K562 (cell line): ENCODE data around the gene MSI1. TPM values are rescaled to one million over a fixed set of nuclear protein-coding genes. Genes with fewer than 3 reads are reported as not detected.

ENCODE experiments used
- BHLHE40 ChIP-seq: IDR thresholded peaks from 2 replicates; pipeline ENCODE4 v1.6.1; 2011; ENCODE audit warnings: low read length, improper control_type of control experiment
- CREB3L1 ChIP-seq: fragments of 450-650 bp; IDR thresholded peaks from 2 replicates; pipeline ENCODE4 v1.6.1; 2014; ENCODE audit warnings: low read depth, mild to moderate bottlenecking, moderate library complexity, borderline replicate concordance
- FIP1L1 ChIP-seq: fragments of 200-400 bp; formaldehyde crosslinking; IDR thresholded peaks from 2 replicates; pipeline ENCODE4 v1.6.1; 2018; ENCODE audit warnings: mild to moderate bottlenecking, low read depth, low read length; ENCODE audit not compliant: poor library complexity, severe bottlenecking
- GTF2A2 ChIP-seq: IDR thresholded peaks from 2 replicates; pipeline ENCODE4 v1.6.1; 2016; ENCODE audit warnings: mild to moderate bottlenecking, missing genetic modification characterization, missing compliant biosample characterization
- HDAC2 ChIP-seq: fragments of 450-650 bp; IDR thresholded peaks from 2 replicates; pipeline ENCODE4 v1.6.1; 2016; ENCODE audit warnings: mild to moderate bottlenecking
- JUN ChIP-seq, 2 experiments: sonication (generic) in 1 of 2; formaldehyde crosslinking in 1 of 2; IDR thresholded peaks; 2 replicates each; pipeline versions ENCODE4 v1.6.1 to v1.8.0; 2012 to 2022; ENCODE audit warnings: borderline replicate concordance in 2 of 2, mild to moderate bottlenecking in 2 of 2, improper control_type of control experiment in 1 of 2, low read depth in 1 of 2, low read length in 1 of 2, missing genetic modification reagents in 1 of 2
- MTA2 ChIP-seq: fragments of 450-650 bp; IDR thresholded peaks from 2 replicates; pipeline ENCODE4 v1.6.1; 2016; ENCODE audit warnings: low read depth
- NFE2 ChIP-seq: IDR thresholded peaks from 2 replicates; pipeline ENCODE4 v1.6.1; 2014; ENCODE audit warnings: antibody characterized with exemption, low read depth
- NKRF ChIP-seq: fragments of 450-650 bp; IDR thresholded peaks from 2 replicates; pipeline ENCODE4 v1.6.1; 2016; ENCODE audit warnings: borderline replicate concordance
- PCBP2 ChIP-seq: fragments of 200-400 bp; formaldehyde crosslinking; IDR thresholded peaks from 2 replicates; pipeline ENCODE4 v1.6.1; 2018; ENCODE audit warnings: low read length, low read depth, mild to moderate bottlenecking, moderate library complexity; ENCODE audit not compliant: poor library complexity, severe bottlenecking
- PHF20 ChIP-seq: fragments of 450-650 bp; IDR thresholded peaks from 2 replicates; pipeline ENCODE4 v1.6.1; 2018; ENCODE audit not compliant: partially characterized antibody
- PRMT5 ChIP-seq: sonication (generic); formaldehyde crosslinking; IDR thresholded peaks from 2 replicates; pipeline ENCODE4 v1.5.0; 2020; ENCODE audit warnings: missing genetic modification reagents
- STAT5B ChIP-seq: fragments of 250-450 bp; sonication (Bioruptor Pico); IDR thresholded peaks from 2 replicates; pipeline ENCODE4 v1.8.0; 2021; ENCODE audit warnings: mild to moderate bottlenecking, inconsistent platforms
- TBP ChIP-seq: optimal IDR thresholded peaks from 2 replicates; pipeline ENCODE3; 2011; ENCODE audit warnings: low read depth, low read length, improper control_type of control experiment
- TFE3 ChIP-seq: fragments of 450-650 bp; formaldehyde crosslinking; IDR thresholded peaks from 2 replicates; pipeline ENCODE4 v1.4.0; 2020; ENCODE audit warnings: mild to moderate bottlenecking, mixed read lengths
- ZNF584 ChIP-seq: fragments of 200-800 bp; sonication (Bioruptor generic); IDR thresholded peaks from 2 replicates; pipeline ENCODE4 v1.6.1; 2016; ENCODE audit warnings: low read depth, mild to moderate bottlenecking, missing genetic modification characterization, missing compliant biosample characterization
- ZNF586 ChIP-seq: fragments of 450-650 bp; formaldehyde crosslinking; conservative IDR thresholded peaks from 2 replicates; pipeline ENCODE4 v1.4.0; 2020; ENCODE audit warnings: mild to moderate bottlenecking, moderate library complexity
- polyA plus RNA-seq, 8 experiments: library from polyadenylated mRNA; depleted of rRNA in 4 of 8; stranded (reverse) in 5 of 8; unstranded in 3 of 8; fragments of >200 nt; fragmentation: Nextera tagmentation in 2 of 8; fragmentation: Illumina TruSeq in 1 of 8; extraction: Ambion mirVana in 2 of 8; extraction: Trizol in 1 of 8; gene quantifications; 2 replicates each; pipeline versions ENCODE4 v1.2.1 to v1.2.3, GENCODE V29; 2011 to 2014; ENCODE audit warnings: inconsistent platforms in 1 of 8, missing spikeins in 1 of 8
- total RNA-seq, 7 experiments: library from RNA; depleted of rRNA in 6 of 7; stranded (reverse); fragments of >200 nt in 6 of 7; fragmentation: Illumina TruSeq in 2 of 7; extraction: Trizol in 2 of 7; gene quantifications; 2 replicates each; pipeline versions ENCODE4 v1.2.1 to v1.2.3, GENCODE V29; 2011 to 2021; ENCODE audit warnings: low replicate concordance in 1 of 7
- TF ChIP-seq, protein P1 (sequence below): fragments of 450-650 bp; IDR thresholded peaks from 2 replicates; pipeline ENCODE4 v1.7.0; 2016; ENCODE audit warnings: borderline replicate concordance
- TF ChIP-seq, protein P2 (sequence below): fragments of 200-800 bp; sonication (Bioruptor generic); IDR thresholded peaks from 2 replicates; pipeline ENCODE4 v1.6.1; 2017; ENCODE audit warnings: missing genetic modification characterization, missing compliant biosample characterization

MSI1 gene
- total and polyA plus RNA-seq, 9 of the 15 experiments (the other 6 are each of a cell fraction or from before 2014, with no cell fraction given): 0.16 TPM; not detected in 8

GRCh38 chr12:120381752-120382419 lies 12.9 kb upstream of the MSI1 start (continued):
- TF ChIP-seq PHF20 (no peak), TBP (no peak), NKRF (no peak), STAT5B (CRISPR knock-in tag) (no peak), ZNF586 (CRISPR knock-in tag) (no peak), BHLHE40 (peak; percentile 89), CREB3L1 (no peak), PRMT5 (CRISPR knock-in tag) (no peak), HDAC2 (0 out of 2 replicates have a peak, but pooled peaks have one; percentile 52), NFE2 (no peak), FIP1L1 (no peak), JUN (IDR thresholded peaks at IDR 0.05; ENCODE audit: borderline replicate concordance, low read depth, low read length) (peak; percentile 82; the same call in 1 of the 2 replicates), JUN (CRISPR knock-in tag; IDR thresholded peaks at IDR 0.05; ENCODE audit: borderline replicate concordance) (no peak), PCBP2 (no peak), MTA2 (peak; percentile 60; the same call in 1 of the 2 replicates), TFE3 (CRISPR knock-in tag) (peak; percentile 86), GTF2A2 (tag) (no peak), ZNF584 (CRISPR knock-in tag) (no peak)
- TF ChIP-seq, protein P1, sequence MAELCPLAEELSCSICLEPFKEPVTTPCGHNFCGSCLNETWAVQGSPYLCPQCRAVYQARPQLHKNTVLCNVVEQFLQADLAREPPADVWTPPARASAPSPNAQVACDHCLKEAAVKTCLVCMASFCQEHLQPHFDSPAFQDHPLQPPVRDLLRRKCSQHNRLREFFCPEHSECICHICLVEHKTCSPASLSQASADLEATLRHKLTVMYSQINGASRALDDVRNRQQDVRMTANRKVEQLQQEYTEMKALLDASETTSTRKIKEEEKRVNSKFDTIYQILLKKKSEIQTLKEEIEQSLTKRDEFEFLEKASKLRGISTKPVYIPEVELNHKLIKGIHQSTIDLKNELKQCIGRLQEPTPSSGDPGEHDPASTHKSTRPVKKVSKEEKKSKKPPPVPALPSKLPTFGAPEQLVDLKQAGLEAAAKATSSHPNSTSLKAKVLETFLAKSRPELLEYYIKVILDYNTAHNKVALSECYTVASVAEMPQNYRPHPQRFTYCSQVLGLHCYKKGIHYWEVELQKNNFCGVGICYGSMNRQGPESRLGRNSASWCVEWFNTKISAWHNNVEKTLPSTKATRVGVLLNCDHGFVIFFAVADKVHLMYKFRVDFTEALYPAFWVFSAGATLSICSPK: no peak
- TF ChIP-seq, protein P2, sequence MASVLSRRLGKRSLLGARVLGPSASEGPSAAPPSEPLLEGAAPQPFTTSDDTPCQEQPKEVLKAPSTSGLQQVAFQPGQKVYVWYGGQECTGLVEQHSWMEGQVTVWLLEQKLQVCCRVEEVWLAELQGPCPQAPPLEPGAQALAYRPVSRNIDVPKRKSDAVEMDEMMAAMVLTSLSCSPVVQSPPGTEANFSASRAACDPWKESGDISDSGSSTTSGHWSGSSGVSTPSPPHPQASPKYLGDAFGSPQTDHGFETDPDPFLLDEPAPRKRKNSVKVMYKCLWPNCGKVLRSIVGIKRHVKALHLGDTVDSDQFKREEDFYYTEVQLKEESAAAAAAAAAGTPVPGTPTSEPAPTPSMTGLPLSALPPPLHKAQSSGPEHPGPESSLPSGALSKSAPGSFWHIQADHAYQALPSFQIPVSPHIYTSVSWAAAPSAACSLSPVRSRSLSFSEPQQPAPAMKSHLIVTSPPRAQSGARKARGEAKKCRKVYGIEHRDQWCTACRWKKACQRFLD (CRISPR knock-in tag): no peak
